Neuronal stem cell (in vitro differentiated cells): ENCODE measurements around the gene GRID1.

ENCODE experiments used
- DNase-seq: peaks from one replicate; pipeline ENCODE4 v3.0.0-alpha.2; 2013; ENCODE audit warnings: low spot score
- H2AFZ ChIP-seq: one replicate; pipeline ENCODE4 v1.6.1; 2013; ENCODE audit warnings: mild to moderate bottlenecking, low read length, inconsistent platforms
- H2AK5ac ChIP-seq: 2 replicates; pipeline ENCODE4 v1.6.1; 2013; ENCODE audit warnings: low read depth, mild to moderate bottlenecking, inconsistent platforms, low read length, moderate library complexity, mixed read lengths
- H2BK120ac ChIP-seq: 2 replicates; pipeline ENCODE4 v1.6.1; 2013; ENCODE audit warnings: low read depth, mild to moderate bottlenecking, inconsistent platforms, low read length, moderate library complexity, mixed read lengths
- H2BK12ac ChIP-seq: one replicate; pipeline ENCODE4 v1.6.1; 2013; ENCODE audit warnings: low read length, inconsistent platforms
- H2BK15ac ChIP-seq: 2 replicates; pipeline ENCODE4 v1.6.1; 2013; ENCODE audit warnings: mild to moderate bottlenecking, low read length, inconsistent platforms, mixed read lengths
- H2BK5ac ChIP-seq: one replicate; pipeline ENCODE4 v1.6.1; 2013; ENCODE audit warnings: inconsistent platforms, mild to moderate bottlenecking, low read length, moderate library complexity
- H3K14ac ChIP-seq: one replicate; pipeline ENCODE4 v1.6.1; 2013; ENCODE audit warnings: low read length, inconsistent platforms
- H3K18ac ChIP-seq: 2 replicates; pipeline ENCODE4 v1.6.1; 2013; ENCODE audit warnings: low read length, inconsistent platforms
- H3K23ac ChIP-seq: 2 replicates; pipeline ENCODE4 v1.6.1; 2013; ENCODE audit warnings: low read depth, mild to moderate bottlenecking, mixed read lengths, low read length, inconsistent platforms; ENCODE audit not compliant: poor library complexity
- H3K27ac ChIP-seq: replicated peaks from 3 replicates; pipeline ENCODE4 v1.5.1; 2013; ENCODE audit warnings: low read length, inconsistent platforms
- H3K27me3 ChIP-seq, 3 experiments: 2 replicates each; pipeline ENCODE4 v1.6.1; 2013; ENCODE audit warnings: low read length in 3 of 3, mild to moderate bottlenecking in 2 of 3, inconsistent platforms in 1 of 3, low read depth in 1 of 3, mixed read lengths in 1 of 3, moderate library complexity in 1 of 3; ENCODE audit not compliant: control insufficient read depth in 3 of 3, insufficient read depth in 3 of 3
- H3K36me3 ChIP-seq, 2 donors: replicated peaks in 1 of 2; 2 replicates each; pipeline ENCODE4 v1.6.1; 2013; ENCODE audit warnings: low read length in 2 of 2; ENCODE audit not compliant: control insufficient read depth in 2 of 2, insufficient read depth in 2 of 2
- H3K4ac ChIP-seq: 2 replicates; pipeline ENCODE4 v1.6.1; 2013; ENCODE audit warnings: inconsistent platforms, mild to moderate bottlenecking, low read length, moderate library complexity
- H3K4me1 ChIP-seq, 2 donors: 1 replicate in 1 of 2; 2 replicates in 1 of 2; pipeline ENCODE4 v1.6.1; 2013; ENCODE audit warnings: low read length in 2 of 2, low read depth in 1 of 2; ENCODE audit not compliant: control insufficient read depth in 2 of 2, insufficient read depth in 1 of 2
- H3K4me2 ChIP-seq: one replicate; pipeline ENCODE4 v1.6.1; 2013; ENCODE audit warnings: mild to moderate bottlenecking, low read length, inconsistent platforms; ENCODE audit not compliant: insufficient read depth, poor library complexity, severe bottlenecking
- H3K4me3 ChIP-seq, 2 donors: 2 replicates each; pipeline ENCODE4 v1.5.1; 2013; ENCODE audit warnings: low read length in 2 of 2, mild to moderate bottlenecking in 2 of 2, inconsistent platforms in 1 of 2, moderate library complexity in 1 of 2
- H3K79me1 ChIP-seq: one replicate; pipeline ENCODE4 v1.6.1; 2013; ENCODE audit warnings: low read depth, mild to moderate bottlenecking, inconsistent platforms, low read length, moderate library complexity
- H3K9ac ChIP-seq: one replicate; pipeline ENCODE4 v1.6.1; 2013; ENCODE audit warnings: mild to moderate bottlenecking, low read depth, low read length, inconsistent platforms; ENCODE audit not compliant: poor library complexity
- H3K9me3 ChIP-seq, 2 donors: replicated peaks in 1 of 2; 2 replicates each; pipeline versions ENCODE3 to v1.6.1; 2013; ENCODE audit warnings: low read length in 2 of 2, mild to moderate bottlenecking in 2 of 2, inconsistent platforms in 1 of 2, low read depth in 1 of 2, mixed read lengths in 1 of 2, moderate library complexity in 1 of 2; ENCODE audit not compliant: control insufficient read depth in 2 of 2, insufficient read depth in 1 of 2
- H4K8ac ChIP-seq: one replicate; pipeline ENCODE4 v1.6.1; 2013; ENCODE audit warnings: low read depth, mild to moderate bottlenecking, inconsistent platforms, low read length, moderate library complexity
- H4K91ac ChIP-seq: one replicate; pipeline ENCODE4 v1.6.1; 2013; ENCODE audit warnings: low read length, low read depth, mild to moderate bottlenecking, inconsistent platforms; ENCODE audit not compliant: poor library complexity
- WGBS, 2 donors: extraction: QIAGEN DNeasy Blood & Tissue Kit; methylation state at CpG; one replicate each; pipeline ENCODE4 v1.1.7; 2013; ENCODE audit warnings: missing lambda C conversion rate in 2 of 2, mixed read lengths in 1 of 2; ENCODE audit not compliant: insufficient read length in 2 of 2, insufficient replicate concordance in 1 of 2; ENCODE audit errors: extremely low coverage in 2 of 2; 5-methylcytosine and 5-hydroxymethylcytosine counted together

The GRID1 gene

DNA sequence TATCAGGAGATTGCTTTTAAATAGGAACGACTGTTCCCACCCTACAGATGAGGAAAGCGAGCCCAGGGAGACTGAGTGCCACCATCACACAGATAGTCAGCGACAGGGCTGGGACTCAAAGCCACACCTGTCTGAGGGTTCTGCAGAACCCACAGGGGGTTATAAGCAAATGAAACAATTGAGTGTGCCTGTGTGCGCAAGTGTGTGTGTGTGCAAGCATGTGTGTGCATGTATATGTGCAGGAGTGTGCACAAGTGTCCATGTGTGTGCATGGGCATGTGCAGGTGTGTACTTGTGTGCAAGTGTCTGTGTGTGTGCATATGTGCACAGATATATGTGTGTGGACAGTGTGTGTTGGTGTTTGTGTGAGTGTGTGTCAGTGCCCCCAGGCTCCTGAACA is 280.2 kb downstream of the GRID1 start:
- H4K91ac ChIP-seq, result no peak overlapping the region
- no peak overlapping the region for H3K18ac ChIP-seq
- no peaks in the 10 kb centered on the region for H3K9me3 ChIP-seq
- H3K9ac ChIP-seq, result no peak overlapping the region
- no peaks in the 10 kb centered on the region for H3K79me1 ChIP-seq
- no peak for DNase-seq
- no peak overlapping the region for H3K27ac ChIP-seq
- no peak overlapping the region for H2AK5ac ChIP-seq
- no peak overlapping the region for H3K4ac ChIP-seq
- no peaks in the 10 kb centered on the region for H3K27me3 ChIP-seq
- no peak overlapping the region for H2AFZ ChIP-seq
- H2BK12ac ChIP-seq, result no peak overlapping the region
- no peak overlapping the region for H3K4me2 ChIP-seq
- no peak overlapping the region for H3K23ac ChIP-seq
- H4K8ac ChIP-seq, result no peak overlapping the region
- H3K14ac ChIP-seq, result no peak overlapping the region
- no CpG with 5 or more reads among the region's 4 CpGs for WGBS, 2 donors
- no peak overlapping the region for H2BK15ac ChIP-seq
- H3K4me3 ChIP-seq, result peak overlapping the region in 1 of 2 donors; percentile 32
- H3K36me3 ChIP-seq, result no peaks in the 10 kb centered on the region
- H3K4me1 ChIP-seq, result peaks cover 0 to 2% of the 10 kb centered on the region in 2 donors
- H2BK120ac ChIP-seq, result no peak overlapping the region
- H2BK5ac ChIP-seq, result no peak overlapping the region

DNA sequence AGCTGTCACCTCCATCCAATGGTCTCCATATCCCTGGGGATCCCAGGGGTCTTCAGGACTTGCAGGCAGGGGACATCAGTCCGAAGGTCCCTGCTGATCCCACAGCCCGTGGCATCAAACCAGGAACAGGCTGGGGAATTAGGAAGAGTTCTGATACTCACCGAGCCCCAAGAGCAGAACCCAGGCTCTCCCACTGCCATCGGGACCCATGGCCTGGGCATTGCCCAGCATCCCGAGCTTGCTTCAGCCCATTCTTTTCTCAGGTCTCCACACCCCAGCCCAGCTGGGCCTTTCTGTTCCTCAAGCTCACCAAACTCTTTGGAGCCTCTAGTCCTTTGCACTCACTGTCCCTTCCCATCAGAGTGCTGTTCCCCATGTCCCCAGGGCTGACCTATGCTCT is 280.9 kb downstream of the GRID1 start:
- Histone ChIP-seq H3K4me3 (no peak overlapping the region), H4K8ac (no peak overlapping the region), H3K9me3 (no peaks in the 10 kb centered on the region), H3K4me1 (peaks cover 0 to 2% of the 10 kb centered on the region in 2 donors), H3K18ac (no peak overlapping the region), H2AK5ac (no peak overlapping the region), H3K4me2 (no peak overlapping the region), H3K14ac (no peak overlapping the region), H2BK15ac (no peak overlapping the region), H3K9ac (no peak overlapping the region), H4K91ac (no peak overlapping the region), H3K4ac (no peak overlapping the region), H3K27ac (no peak overlapping the region), H2BK120ac (no peak overlapping the region), H2BK12ac (no peak overlapping the region), H2AFZ (no peak overlapping the region), H3K36me3 (no peaks in the 10 kb centered on the region), H3K79me1 (no peaks in the 10 kb centered on the region), H2BK5ac (no peak overlapping the region), H3K27me3 (no peaks in the 10 kb centered on the region), H3K23ac (no peak overlapping the region)
- no CpG with 5 or more reads among the region's 5 CpGs for WGBS, 2 donors
- DNase-seq, result no peak

DNA sequence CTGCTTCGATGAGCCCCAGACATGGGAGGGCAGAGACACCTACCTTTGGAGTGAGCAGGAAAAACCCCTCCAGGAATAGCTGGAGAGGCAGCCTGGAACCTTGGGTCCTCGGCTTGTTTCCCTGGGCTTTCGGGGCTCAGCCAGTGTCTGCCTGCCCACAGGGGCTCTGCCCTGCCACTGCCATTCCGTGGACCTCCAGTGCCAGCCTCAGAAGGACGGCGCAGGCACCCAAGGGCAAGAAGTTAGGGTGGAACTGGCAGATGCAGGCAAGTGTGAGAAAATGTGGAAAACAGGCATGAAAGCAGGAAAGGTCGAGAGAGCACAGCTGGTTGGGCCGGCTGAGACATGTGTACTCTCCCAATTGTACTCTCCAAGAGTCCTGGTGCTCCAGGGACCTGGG is 281.5 kb downstream of the GRID1 start:
- Histone ChIP-seq H3K9ac (no peak overlapping the region), H2BK12ac (no peak overlapping the region), H3K23ac (no peak overlapping the region), H2BK15ac (no peak overlapping the region), H3K4me1 (peaks cover 0 to 2% of the 10 kb centered on the region in 2 donors), H2AFZ (no peak overlapping the region), H3K4ac (no peak overlapping the region), H2AK5ac (peak overlapping the region; percentile 17), H3K4me2 (no peak overlapping the region), H3K27me3 (no peaks in the 10 kb centered on the region), H3K36me3 (no peaks in the 10 kb centered on the region), H3K79me1 (no peaks in the 10 kb centered on the region), H3K14ac (no peak overlapping the region), H2BK120ac (no peak overlapping the region), H4K91ac (no peak overlapping the region), H4K8ac (no peak overlapping the region), H3K27ac (no peak overlapping the region), H2BK5ac (no peak overlapping the region), H3K4me3 (no peak overlapping the region), H3K9me3 (no peaks in the 10 kb centered on the region), H3K18ac (peak overlapping the region; percentile 73)
- WGBS, 2 donors, result no CpG with 5 or more reads among the region's 8 CpGs
- no peak for DNase-seq

DNA sequence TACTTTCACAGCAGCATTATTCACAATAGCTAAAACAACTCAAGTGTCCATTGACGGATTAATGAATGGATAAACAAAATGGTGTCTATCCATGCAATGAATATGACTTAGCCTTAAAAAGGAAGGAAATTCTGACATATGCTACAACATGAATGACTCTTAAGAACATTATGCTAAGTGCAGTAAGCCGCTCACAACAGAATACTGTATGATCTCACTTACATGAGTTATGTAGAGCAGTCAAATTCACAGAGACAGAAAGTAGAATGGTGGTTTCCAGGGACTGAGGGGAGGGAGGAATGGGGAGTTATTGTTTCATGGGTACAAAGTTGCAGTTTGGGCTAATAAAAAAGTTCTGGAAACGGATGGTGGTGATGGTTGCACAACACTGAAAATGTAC is 282.0 kb downstream of the GRID1 start:
- Histone ChIP-seq H3K79me1 (no peaks in the 10 kb centered on the region), H3K27ac (no peak overlapping the region), H3K4me1 (peaks cover 0 to 2% of the 10 kb centered on the region in 2 donors), H3K23ac (no peak overlapping the region), H2BK120ac (no peak overlapping the region), H2AK5ac (no peak overlapping the region), H2BK12ac (no peak overlapping the region), H2AFZ (no peak overlapping the region), H2BK15ac (no peak overlapping the region), H4K91ac (no peak overlapping the region), H3K18ac (no peak overlapping the region), H3K4me2 (no peak overlapping the region), H3K4ac (no peak overlapping the region), H3K27me3 (no peaks in the 10 kb centered on the region), H4K8ac (no peak overlapping the region), H2BK5ac (no peak overlapping the region), H3K36me3 (no peaks in the 10 kb centered on the region), H3K9me3 (no peaks in the 10 kb centered on the region), H3K14ac (no peak overlapping the region), H3K4me3 (no peak overlapping the region), H3K9ac (no peak overlapping the region)
- no peak for DNase-seq
- no CpG with 5 or more reads among the region's 3 CpGs for WGBS, 2 donors
